H1 (cell line): ENCODE data around the gene TMEM165.

Experiments used
- GTF2F1 ChIP-seq: IDR thresholded peaks from 2 replicates; pipeline ENCODE4 v1.6.1; 2012; ENCODE audit warnings: low read depth, low read length, improper control_type of control experiment, borderline replicate concordance
- JUN ChIP-seq: IDR thresholded peaks from 2 replicates; pipeline ENCODE4 v1.6.1; 2011; ENCODE audit warnings: low read depth, mild to moderate bottlenecking, improper control_type of control experiment, low read length
- SRF ChIP-seq: IDR thresholded peaks from 2 replicates; pipeline ENCODE4 v1.6.1; 2011; ENCODE audit warnings: mild to moderate bottlenecking, low read depth, low read length, moderate library complexity
- TCF12 ChIP-seq: IDR thresholded peaks from 2 replicates; pipeline ENCODE4 v1.6.1; 2011; ENCODE audit warnings: low read depth, mild to moderate bottlenecking, low read length
- ZNF274 ChIP-seq: IDR thresholded peaks from 2 replicates; pipeline ENCODE4 v1.7.0; 2012; ENCODE audit warnings: low read length, borderline replicate concordance; ENCODE audit errors: extremely low read depth
- TF ChIP-seq, protein P1 (sequence below): IDR thresholded peaks from 2 replicates; pipeline ENCODE4 v1.6.1; 2012; ENCODE audit warnings: inconsistent platforms
- TF ChIP-seq, protein P2 (sequence below): IDR thresholded peaks from 2 replicates; pipeline ENCODE4 v1.6.1; 2011; ENCODE audit warnings: low read length, improper control_type of control experiment
- TF ChIP-seq, protein P3 (sequence below), 3 experiments: IDR thresholded peaks; 1 replicate in 2 of 3; 2 replicates in 1 of 3; pipeline versions ENCODE4 v1.5.1 to v1.6.1; 2011; ENCODE audit warnings: low read length in 3 of 3, mild to moderate bottlenecking in 3 of 3, inconsistent platforms in 2 of 3, low read depth in 1 of 3, moderate library complexity in 1 of 3; ENCODE audit not compliant: insufficient read depth in 1 of 3; ENCODE audit errors: control extremely low read depth in 1 of 3

DNA sequence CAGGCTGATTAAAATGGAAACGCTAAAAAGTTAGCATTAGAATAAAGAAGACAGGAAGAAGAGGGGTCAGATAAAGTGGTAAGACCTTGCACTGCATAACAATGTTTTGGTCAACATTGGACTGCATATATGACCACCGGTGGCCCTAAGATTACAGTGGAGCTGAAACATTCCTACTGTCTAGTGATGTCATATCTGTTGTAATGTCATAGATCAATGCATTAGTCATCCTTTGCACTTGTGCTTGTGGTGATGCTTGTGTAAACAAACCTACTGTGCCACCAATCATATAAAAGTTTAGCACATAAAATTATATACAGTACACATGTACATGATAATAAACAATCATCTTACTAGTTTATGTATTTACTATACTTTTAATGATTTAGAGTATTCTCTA, 73.0 kb downstream of the TMEM165 start:
- TF ChIP-seq ZNF274, result no peak
- TF ChIP-seq JUN, result no peak
- TF ChIP-seq TCF12, result no peak
- TF ChIP-seq, protein P1, sequence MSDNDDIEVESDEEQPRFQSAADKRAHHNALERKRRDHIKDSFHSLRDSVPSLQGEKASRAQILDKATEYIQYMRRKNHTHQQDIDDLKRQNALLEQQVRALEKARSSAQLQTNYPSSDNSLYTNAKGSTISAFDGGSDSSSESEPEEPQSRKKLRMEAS, result no peak
- TF ChIP-seq GTF2F1, result no peak
- no peak for TF ChIP-seq SRF
- TF ChIP-seq, protein P2, sequence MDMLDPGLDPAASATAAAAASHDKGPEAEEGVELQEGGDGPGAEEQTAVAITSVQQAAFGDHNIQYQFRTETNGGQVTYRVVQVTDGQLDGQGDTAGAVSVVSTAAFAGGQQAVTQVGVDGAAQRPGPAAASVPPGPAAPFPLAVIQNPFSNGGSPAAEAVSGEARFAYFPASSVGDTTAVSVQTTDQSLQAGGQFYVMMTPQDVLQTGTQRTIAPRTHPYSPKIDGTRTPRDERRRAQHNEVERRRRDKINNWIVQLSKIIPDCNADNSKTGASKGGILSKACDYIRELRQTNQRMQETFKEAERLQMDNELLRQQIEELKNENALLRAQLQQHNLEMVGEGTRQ, result no peak
- TF ChIP-seq, protein P3, sequence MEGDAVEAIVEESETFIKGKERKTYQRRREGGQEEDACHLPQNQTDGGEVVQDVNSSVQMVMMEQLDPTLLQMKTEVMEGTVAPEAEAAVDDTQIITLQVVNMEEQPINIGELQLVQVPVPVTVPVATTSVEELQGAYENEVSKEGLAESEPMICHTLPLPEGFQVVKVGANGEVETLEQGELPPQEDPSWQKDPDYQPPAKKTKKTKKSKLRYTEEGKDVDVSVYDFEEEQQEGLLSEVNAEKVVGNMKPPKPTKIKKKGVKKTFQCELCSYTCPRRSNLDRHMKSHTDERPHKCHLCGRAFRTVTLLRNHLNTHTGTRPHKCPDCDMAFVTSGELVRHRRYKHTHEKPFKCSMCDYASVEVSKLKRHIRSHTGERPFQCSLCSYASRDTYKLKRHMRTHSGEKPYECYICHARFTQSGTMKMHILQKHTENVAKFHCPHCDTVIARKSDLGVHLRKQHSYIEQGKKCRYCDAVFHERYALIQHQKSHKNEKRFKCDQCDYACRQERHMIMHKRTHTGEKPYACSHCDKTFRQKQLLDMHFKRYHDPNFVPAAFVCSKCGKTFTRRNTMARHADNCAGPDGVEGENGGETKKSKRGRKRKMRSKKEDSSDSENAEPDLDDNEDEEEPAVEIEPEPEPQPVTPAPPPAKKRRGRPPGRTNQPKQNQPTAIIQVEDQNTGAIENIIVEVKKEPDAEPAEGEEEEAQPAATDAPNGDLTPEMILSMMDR (IDR thresholded peaks at IDR 0.05; ENCODE audit: control extremely low read depth in 1 of 3, insufficient read depth in 1 of 3, low read depth in 1 of 3, low read length in 3 of 3), result no peak
